Bronchial epithelial cell (primary cell): Measurements from ENCODE around the gene PICALM. TPM values are rescaled to one million over a fixed set of nuclear protein-coding genes. Genes with fewer than 3 reads are reported as not detected.
"Not testable (repeated sequence)": the region's sequence is repeated elsewhere in the genome, so short reads cannot be mapped to it uniquely, and the experiment has no call there.

Experiments used
- DNase-seq: peaks from one replicate; pipeline ENCODE4 v3.0.0-alpha.2; 2010; ENCODE audit warnings: low read depth
- FAIRE-seq: peaks from 2 replicates; lab custom pipeline; 2011; peaks lifted over from hg19 to GRCh38; lab: Jason Lieb, UNC
- H3K27me3 ChIP-seq: 2 replicates; pipeline ENCODE4 v1.5.1; 2011; ENCODE audit warnings: low read length; ENCODE audit not compliant: control insufficient read depth, insufficient read depth
- H3K36me3 ChIP-seq: 2 replicates; pipeline ENCODE4 v1.5.1; 2011; ENCODE audit warnings: low read length; ENCODE audit not compliant: control insufficient read depth, insufficient read depth
- H3K4me3 ChIP-seq: 2 replicates; pipeline ENCODE4 v1.5.1; 2011; ENCODE audit warnings: mild to moderate bottlenecking, low read depth, low read length, control low read depth
- total RNA-seq: library from RNA; depleted of rRNA; stranded (reverse); fragments of >200 nt; gene quantifications from 2 replicates; pipeline ENCODE4 v1.2.1, GENCODE V29; 2014
- TF ChIP-seq, protein P1 (sequence below): IDR thresholded peaks from 2 replicates; pipeline ENCODE4 v1.5.1; 2011; ENCODE audit warnings: mild to moderate bottlenecking, moderate library complexity, low read length, control low read depth, inconsistent platforms; ENCODE audit not compliant: insufficient read depth, severe bottlenecking

PICALM gene
- total RNA-seq, 1 donor from 2014 or later: 203 TPM

DNA sequence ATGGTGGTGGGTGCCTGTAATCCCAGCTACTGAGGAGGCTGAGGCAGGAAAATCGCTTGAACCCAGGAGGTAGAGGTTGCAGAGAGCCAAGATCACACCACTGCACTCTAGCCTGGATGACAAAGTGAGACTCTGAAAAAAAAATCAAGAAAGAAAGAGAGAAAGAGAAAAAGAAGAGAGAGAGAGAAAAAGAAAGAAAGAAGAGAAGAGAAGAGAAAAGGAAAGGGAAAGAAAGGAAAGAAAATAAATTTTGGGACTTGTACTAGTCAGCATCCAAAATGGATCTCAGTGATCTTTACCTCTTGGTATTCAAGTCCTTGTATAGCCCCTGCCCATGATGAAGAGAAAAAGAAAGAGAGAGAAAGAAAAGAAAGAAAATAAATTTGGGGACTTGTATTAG is 22.2 kb upstream of the PICALM start:
- Histone ChIP-seq H3K27me3 (no peaks in the 10 kb centered on the region), H3K36me3 (no peaks in the 10 kb centered on the region), H3K4me3 (no peak overlapping the region)
- TF ChIP-seq, protein P1, sequence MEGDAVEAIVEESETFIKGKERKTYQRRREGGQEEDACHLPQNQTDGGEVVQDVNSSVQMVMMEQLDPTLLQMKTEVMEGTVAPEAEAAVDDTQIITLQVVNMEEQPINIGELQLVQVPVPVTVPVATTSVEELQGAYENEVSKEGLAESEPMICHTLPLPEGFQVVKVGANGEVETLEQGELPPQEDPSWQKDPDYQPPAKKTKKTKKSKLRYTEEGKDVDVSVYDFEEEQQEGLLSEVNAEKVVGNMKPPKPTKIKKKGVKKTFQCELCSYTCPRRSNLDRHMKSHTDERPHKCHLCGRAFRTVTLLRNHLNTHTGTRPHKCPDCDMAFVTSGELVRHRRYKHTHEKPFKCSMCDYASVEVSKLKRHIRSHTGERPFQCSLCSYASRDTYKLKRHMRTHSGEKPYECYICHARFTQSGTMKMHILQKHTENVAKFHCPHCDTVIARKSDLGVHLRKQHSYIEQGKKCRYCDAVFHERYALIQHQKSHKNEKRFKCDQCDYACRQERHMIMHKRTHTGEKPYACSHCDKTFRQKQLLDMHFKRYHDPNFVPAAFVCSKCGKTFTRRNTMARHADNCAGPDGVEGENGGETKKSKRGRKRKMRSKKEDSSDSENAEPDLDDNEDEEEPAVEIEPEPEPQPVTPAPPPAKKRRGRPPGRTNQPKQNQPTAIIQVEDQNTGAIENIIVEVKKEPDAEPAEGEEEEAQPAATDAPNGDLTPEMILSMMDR: no peak
- DNase-seq: no peak
- no peak for FAIRE-seq

DNA sequence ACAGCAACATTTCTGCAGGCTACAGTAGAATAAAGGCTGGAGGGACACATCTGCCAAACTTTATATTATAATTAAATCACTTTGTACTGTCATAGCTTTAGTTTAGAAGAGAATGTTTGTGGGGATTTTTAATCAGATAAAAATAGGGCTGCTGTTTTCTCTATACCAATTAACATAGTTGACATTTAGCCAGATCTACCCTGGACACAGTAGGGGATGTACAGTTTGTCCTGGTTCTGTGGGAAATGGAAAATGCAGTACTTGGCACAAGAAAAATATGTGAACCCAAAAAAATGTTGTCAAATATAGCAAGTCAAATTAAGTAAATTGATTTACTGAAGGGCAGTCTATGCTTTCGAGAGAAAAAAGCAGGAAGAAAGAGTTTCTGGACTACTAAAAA is 20.8 kb upstream of the PICALM start:
- Histone ChIP-seq H3K27me3 (no peaks in the 10 kb centered on the region), H3K4me3 (no peak overlapping the region), H3K36me3 (no peaks in the 10 kb centered on the region)
- DNase-seq (no peak), FAIRE-seq (no peak)
- TF ChIP-seq, protein P1: no peak

DNA sequence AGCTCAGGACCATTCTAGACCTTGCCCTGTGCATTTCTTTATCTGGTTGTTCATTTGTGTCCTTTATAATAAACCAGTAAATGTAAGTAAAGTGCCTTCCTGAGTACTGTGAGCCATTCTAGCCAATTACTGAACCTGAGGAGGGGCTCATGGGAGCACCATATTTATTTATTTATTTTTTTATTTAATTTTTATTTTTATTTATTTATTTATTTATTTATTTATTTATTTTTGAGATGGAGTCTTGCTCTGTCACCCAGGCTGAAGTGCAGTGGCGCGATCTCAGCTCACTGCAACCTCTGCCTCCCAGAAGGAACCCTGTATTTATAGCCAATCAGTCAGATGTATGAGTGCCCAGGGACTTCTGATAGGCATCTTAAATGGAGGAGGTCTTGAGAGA is 18.8 kb upstream of the PICALM start:
- not testable (repeated sequence) for H3K4me3 ChIP-seq, H3K36me3 ChIP-seq, H3K27me3 ChIP-seq, DNase-seq, FAIRE-seq

DNA sequence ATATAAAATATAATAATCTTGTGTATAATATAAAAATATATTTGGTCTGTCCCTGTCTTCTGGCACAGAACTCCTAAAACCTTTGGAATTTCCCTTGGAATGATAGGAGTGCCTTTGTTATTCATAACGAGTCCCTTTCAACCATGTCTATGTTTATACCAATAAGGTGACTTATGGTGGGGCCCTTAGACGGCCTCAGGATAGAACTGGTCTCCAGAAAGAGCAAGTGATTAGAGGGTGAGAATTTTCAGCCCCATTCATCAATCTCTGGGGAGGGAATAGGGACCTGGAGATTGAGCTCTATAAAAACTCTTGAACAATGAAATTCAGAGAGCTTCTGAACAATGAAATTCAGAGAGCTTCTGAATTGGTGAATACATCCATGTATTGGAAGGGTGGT is 18.4 kb upstream of the PICALM start:
- Histone ChIP-seq H3K4me3 (no peak overlapping the region), H3K36me3 (no peaks in the 10 kb centered on the region), H3K27me3 (no peaks in the 10 kb centered on the region)
- no peak for FAIRE-seq
- TF ChIP-seq, protein P1: no peak
- no peak for DNase-seq

DNA sequence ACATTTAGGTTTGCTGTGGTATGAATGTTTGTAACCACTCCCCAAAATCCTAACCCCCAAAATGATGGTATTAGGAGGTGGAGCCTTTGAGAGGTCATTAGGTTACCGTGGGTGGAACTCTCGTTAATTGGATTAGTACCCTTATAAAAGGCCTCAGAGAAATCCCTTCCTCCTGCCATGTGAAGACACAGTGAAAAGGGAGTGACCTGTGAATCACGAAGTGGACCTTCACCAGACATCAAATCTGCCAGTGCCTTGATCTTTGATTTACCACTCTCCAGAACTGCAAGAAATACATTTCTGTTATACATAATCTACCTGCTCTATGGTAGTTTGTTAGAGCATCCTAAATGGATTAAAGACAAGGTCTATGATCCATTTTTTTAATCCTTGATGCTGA is 12.6 kb upstream of the PICALM start:
- DNase-seq: no peak
- Histone ChIP-seq H3K36me3 (no peaks in the 10 kb centered on the region), H3K4me3 (no peak overlapping the region), H3K27me3 (no peaks in the 10 kb centered on the region)
- FAIRE-seq: no peak
- TF ChIP-seq, protein P1: no peak

DNA sequence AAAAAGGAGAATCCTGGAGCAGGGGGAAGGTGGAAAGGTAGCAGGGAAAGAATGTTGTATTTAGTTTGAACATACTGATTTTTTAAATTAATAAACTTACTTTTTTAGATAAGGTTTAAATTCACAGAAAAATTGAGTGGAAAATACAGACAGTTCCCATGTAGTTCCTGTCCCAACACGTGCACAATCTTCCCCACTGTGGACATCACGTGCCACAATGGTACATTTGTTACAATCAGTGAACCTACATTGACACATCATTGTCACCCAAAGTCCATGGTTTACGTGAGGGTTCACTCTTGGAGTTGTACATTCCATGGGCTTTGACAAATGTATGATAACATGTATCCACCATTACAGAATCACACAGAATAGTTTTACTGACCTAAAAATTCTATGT is 10.5 kb upstream of the PICALM start:
- FAIRE-seq: no peak
- TF ChIP-seq, protein P1: no peak

More for the DNA sequence above, 10.5 kb upstream of the PICALM start:
- Histone ChIP-seq H3K4me3 (no peak overlapping the region), H3K27me3 (no peaks in the 10 kb centered on the region), H3K36me3 (no peaks in the 10 kb centered on the region)
- no peak for DNase-seq
